A673 (cell line): ENCODE results near the gene CCM2.

ENCODE experiments used
- EZH2 ChIP-seq: fragments of 200-600 bp; sonication (generic); IDR thresholded peaks from 2 replicates; pipeline ENCODE4 v1.6.1; 2017; ENCODE audit warnings: borderline replicate concordance, low read depth, mild to moderate bottlenecking, mixed read lengths, antibody characterized with exemption, low read length; ENCODE audit not compliant: poor library complexity, severe bottlenecking
- TF ChIP-seq, protein P1 (sequence below): fragments of 300-800, 200-600 bp; sonication (generic); conservative IDR thresholded peaks from 2 replicates; pipeline ENCODE4 v1.5.1; 2017; ENCODE audit warnings: low read depth, mild to moderate bottlenecking, antibody characterized with exemption, low read length, moderate library complexity, mixed read lengths

GRCh38 chr7:44975331-44976039 is 24.5 kb upstream of the CCM2 start:
- TF ChIP-seq, protein P1, sequence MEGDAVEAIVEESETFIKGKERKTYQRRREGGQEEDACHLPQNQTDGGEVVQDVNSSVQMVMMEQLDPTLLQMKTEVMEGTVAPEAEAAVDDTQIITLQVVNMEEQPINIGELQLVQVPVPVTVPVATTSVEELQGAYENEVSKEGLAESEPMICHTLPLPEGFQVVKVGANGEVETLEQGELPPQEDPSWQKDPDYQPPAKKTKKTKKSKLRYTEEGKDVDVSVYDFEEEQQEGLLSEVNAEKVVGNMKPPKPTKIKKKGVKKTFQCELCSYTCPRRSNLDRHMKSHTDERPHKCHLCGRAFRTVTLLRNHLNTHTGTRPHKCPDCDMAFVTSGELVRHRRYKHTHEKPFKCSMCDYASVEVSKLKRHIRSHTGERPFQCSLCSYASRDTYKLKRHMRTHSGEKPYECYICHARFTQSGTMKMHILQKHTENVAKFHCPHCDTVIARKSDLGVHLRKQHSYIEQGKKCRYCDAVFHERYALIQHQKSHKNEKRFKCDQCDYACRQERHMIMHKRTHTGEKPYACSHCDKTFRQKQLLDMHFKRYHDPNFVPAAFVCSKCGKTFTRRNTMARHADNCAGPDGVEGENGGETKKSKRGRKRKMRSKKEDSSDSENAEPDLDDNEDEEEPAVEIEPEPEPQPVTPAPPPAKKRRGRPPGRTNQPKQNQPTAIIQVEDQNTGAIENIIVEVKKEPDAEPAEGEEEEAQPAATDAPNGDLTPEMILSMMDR, result no peak
- TF ChIP-seq EZH2, result no peak
